Brain microvascular endothelial cell (primary cell): ENCODE measurements around the gene ARPC2.

Source experiments
- DNase-seq: peaks from one replicate; pipeline ENCODE4 v3.0.0-alpha.2; 2020
- H3K27ac ChIP-seq: fragments of 250-450 bp; sonication (Bioruptor Pico); 2 replicates; pipeline ENCODE4 v1.5.1; 2020; ENCODE audit warnings: mild to moderate bottlenecking, moderate library complexity
- H3K27me3 ChIP-seq: fragments of 250-450 bp; sonication (Bioruptor Pico); replicated peaks from 2 replicates; pipeline ENCODE4 v1.5.1; 2020; ENCODE audit warnings: mild to moderate bottlenecking
- H3K36me3 ChIP-seq: fragments of 250-450 bp; sonication (Bioruptor Pico); replicated peaks from 2 replicates; pipeline ENCODE4 v1.5.1; 2020; ENCODE audit warnings: mild to moderate bottlenecking
- H3K4me3 ChIP-seq: 2 replicates; pipeline ENCODE4 v1.5.1; 2011; ENCODE audit warnings: low read depth, mild to moderate bottlenecking, control low read depth, low read length, moderate library complexity
- CTCF ChIP-seq: IDR thresholded peaks from 2 replicates; pipeline ENCODE4 v1.5.1; 2011; ENCODE audit warnings: low read depth, mild to moderate bottlenecking, moderate library complexity, low read length, control low read depth, inconsistent platforms; ENCODE audit errors: missing control alignments
- in situ Hi-C: cut with HindIII; loops from 2 replicates; pipeline ENCODE4 v1.10.0; 2017; ENCODE audit warnings: low sequenced_read_pairs, low pct_ligation_motif_present

Gene ARPC2

DNA sequence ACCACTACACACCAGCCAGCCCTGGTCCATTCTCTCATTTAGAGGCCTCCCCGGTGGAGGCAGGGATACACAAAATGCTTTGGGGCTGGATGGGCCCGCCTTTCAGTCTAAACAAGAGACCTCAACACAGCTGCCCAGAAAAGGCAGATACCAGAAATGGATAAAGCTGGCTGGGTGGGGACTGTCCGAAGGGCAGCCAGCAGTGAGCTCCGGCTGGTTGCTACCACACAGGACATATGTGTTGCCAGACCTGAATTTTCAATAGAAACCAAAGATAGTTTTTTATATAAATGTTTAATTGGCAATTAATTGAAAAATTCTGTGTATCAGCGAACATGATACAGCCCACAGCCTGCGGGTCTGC is 45.2 kb downstream of the ARPC2 start:
- H3K36me3 ChIP-seq = peaks cover 27% of the 10 kb centered on the region
- no peak overlapping the region for H3K4me3 ChIP-seq
- no peak for TF ChIP-seq CTCF
- no peak overlapping the region for H3K27ac ChIP-seq
- in situ Hi-C loops = no loop called here
- H3K27me3 ChIP-seq = no peaks in the 10 kb centered on the region
- DNase-seq = no peak

- peaks cover 31% of the 10 kb centered on the region for H3K36me3 ChIP-seq
- TF ChIP-seq CTCF = no peak
- H3K4me3 ChIP-seq = no peak overlapping the region
- in situ Hi-C loops = no loop called here
- DNase-seq = no peak
- no peaks in the 10 kb centered on the region for H3K27me3 ChIP-seq
- no peak overlapping the region for H3K27ac ChIP-seq
Measured at GRCh38 chr2:218262631-218263586, 45.9 kb downstream of the ARPC2 start.

DNA sequence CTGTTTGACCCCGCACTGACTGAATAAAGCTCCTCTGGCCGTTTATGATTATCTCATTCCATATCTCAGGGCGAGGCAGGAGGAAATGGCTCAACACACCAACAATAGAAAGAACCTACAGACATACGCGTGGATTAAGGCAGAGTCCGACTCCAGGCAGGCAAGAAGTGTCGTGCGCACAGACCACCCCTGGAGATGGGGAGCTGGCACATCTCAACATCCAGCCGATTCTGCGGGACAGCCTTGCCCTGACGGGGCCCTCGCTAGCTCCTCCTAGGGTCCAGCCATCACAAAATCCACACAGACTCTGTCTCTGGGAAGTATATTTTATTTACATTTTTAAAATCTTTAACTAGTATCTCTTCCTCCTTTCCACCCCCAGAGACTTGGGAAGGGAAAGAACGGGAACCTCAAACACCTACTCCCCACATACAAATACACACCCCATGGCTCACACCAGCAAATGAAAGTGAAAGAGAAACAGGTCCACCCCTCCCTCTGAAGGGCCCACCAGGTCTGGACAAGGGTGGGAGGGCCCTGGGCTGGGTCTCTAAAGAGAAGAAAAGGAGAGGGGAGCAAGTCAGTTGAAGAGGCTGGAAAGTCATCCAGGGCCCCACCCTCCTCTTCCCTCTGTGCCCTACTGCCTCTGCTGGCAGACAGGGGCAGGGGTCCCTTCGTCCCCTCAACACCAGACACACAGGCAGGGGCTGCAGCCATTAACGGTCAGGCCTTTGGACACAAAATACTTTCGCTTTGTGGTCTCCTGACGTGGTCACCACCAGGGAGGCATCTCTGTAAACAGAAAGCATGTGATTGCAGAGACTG is 47.0 kb downstream of the ARPC2 start:
- in situ Hi-C loops = no loop called here
- H3K4me3 ChIP-seq = no peak overlapping the region
- H3K36me3 ChIP-seq = peaks cover 31% of the 10 kb centered on the region
- H3K27ac ChIP-seq = no peak overlapping the region
- no peak for DNase-seq
- no peaks in the 10 kb centered on the region for H3K27me3 ChIP-seq
- TF ChIP-seq CTCF = peak; percentile 35

DNA sequence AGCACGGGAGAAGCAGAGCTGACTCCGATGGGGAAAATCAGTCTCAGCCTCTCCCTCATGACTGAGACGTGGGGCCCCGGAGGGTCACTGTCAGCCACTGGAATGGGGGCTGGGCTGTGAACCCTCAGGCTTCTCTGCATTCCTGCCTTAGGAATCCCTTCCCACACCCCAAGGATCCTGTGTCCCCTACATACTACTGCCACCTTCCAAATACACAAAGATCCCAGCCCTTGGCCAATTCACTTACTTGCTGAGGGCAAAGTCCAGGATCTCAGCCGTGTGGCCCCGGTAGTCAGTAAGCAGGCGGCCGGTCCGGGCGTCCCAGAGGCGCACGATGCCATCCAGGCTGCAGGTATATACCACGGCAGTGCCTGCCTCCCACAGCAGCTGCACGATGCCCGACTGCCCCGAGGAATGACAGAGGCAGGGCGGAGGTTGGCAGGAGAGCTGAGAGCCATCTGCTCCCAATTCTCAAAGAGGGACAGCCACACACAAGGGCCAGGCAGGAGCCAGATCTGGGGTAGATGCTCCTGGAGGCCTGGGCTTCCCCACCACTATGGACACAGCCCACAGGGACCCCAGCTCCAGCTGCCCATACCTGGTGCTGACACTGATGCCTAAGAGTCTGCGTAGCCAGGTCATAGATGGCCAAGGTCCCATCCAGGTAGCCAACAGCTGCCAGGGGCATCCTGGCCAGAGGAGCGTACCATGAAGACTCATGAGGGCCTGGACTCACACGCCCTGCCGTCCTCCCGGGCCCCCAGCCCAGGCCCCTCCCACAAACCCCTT is 48.0 kb downstream of the ARPC2 start:
- TF ChIP-seq CTCF = no peak
- H3K36me3 ChIP-seq = peaks cover 31% of the 10 kb centered on the region
- no peak overlapping the region for H3K27ac ChIP-seq
- no peak overlapping the region for H3K4me3 ChIP-seq
- no peak for DNase-seq
- H3K27me3 ChIP-seq = no peaks in the 10 kb centered on the region
- in situ Hi-C loops = no loop called here

GRCh38 chr2:218265626-218266025 is 48.6 kb downstream of the ARPC2 start:
- H3K36me3 ChIP-seq = peaks cover 31% of the 10 kb centered on the region
- in situ Hi-C loops = no loop called here

More at GRCh38 chr2:218265626-218266025, 48.6 kb downstream of the ARPC2 start:
- no peak for TF ChIP-seq CTCF
- no peak overlapping the region for H3K27ac ChIP-seq
- H3K4me3 ChIP-seq = no peak overlapping the region
- DNase-seq = no peak
- no peaks in the 10 kb centered on the region for H3K27me3 ChIP-seq
